Measurements from ENCODE around the gene SIX4.
"Not testable (repeated sequence)": the region's sequence is repeated elsewhere in the genome, so short reads cannot be mapped to it uniquely, and the experiment has no call there.

SIX4 gene

GRCh38 chr14:60732840-60733483, 8.8 kb upstream of the SIX4 start:
- H3K27me3 ChIP-seq (replicated peaks; ENCODE audit: control insufficient read depth, insufficient read depth, low read length): no peaks in the 10 kb centered on the region
- TF ChIP-seq CTCF (IDR thresholded peaks at IDR 0.05; ENCODE audit: insufficient read depth, low read length, poor library complexity, severe bottlenecking): no peak
- DNase-seq (ENCODE audit: extremely low read depth, insufficient read length): no peak
- no peaks in the 10 kb centered on the region for H3K36me3 ChIP-seq (ENCODE audit: control insufficient read depth, insufficient read depth, low read length)
- H3K4me3 ChIP-seq (replicated peaks; ENCODE audit: low read depth, low read length): no peak overlapping the region

GRCh38 chr14:60731291-60731690, 7.1 kb upstream of the SIX4 start:
- H3K36me3 ChIP-seq (ENCODE audit: control insufficient read depth, insufficient read depth, low read length); H3K27me3 ChIP-seq (replicated peaks; ENCODE audit: control insufficient read depth, insufficient read depth, low read length); H3K4me3 ChIP-seq (replicated peaks; ENCODE audit: low read depth, low read length); DNase-seq (ENCODE audit: extremely low read depth, insufficient read length): not testable (repeated sequence)

GRCh38 chr14:60723116-60723906, 840 bp downstream of the SIX4 start:
- Histone ChIP-seq H3K36me3 (ENCODE audit: control insufficient read depth, insufficient read depth, low read length) (no peaks in the 10 kb centered on the region), H3K4me3 (replicated peaks; ENCODE audit: low read depth, low read length) (peak overlapping the region; percentile 64), H3K27me3 (replicated peaks; ENCODE audit: control insufficient read depth, insufficient read depth, low read length) (no peaks in the 10 kb centered on the region; the same call in 1 of the 2 replicates)
- TF ChIP-seq CTCF (IDR thresholded peaks at IDR 0.05; ENCODE audit: insufficient read depth, low read length, poor library complexity, severe bottlenecking): no peak
- peak; percentile 57 for DNase-seq (ENCODE audit: extremely low read depth, insufficient read length)

GRCh38 chr14:60722357-60723115, 1.6 kb downstream of the SIX4 start:
- Histone ChIP-seq H3K36me3 (ENCODE audit: control insufficient read depth, insufficient read depth, low read length) (no peaks in the 10 kb centered on the region), H3K4me3 (replicated peaks; ENCODE audit: low read depth, low read length) (peak overlapping the region; percentile 64), H3K27me3 (replicated peaks; ENCODE audit: control insufficient read depth, insufficient read depth, low read length) (no peaks in the 10 kb centered on the region; the same call in 1 of the 2 replicates)
- TF ChIP-seq CTCF (IDR thresholded peaks at IDR 0.05; ENCODE audit: insufficient read depth, low read length, poor library complexity, severe bottlenecking): no peak
- peak; percentile 18 for DNase-seq (ENCODE audit: extremely low read depth, insufficient read length)

GRCh38 chr14:60722107-60722356, 2.1 kb downstream of the SIX4 start:
- DNase-seq (ENCODE audit: extremely low read depth, insufficient read length): no peak
- Histone ChIP-seq H3K4me3 (replicated peaks; ENCODE audit: low read depth, low read length) (peak overlapping the region; percentile 64), H3K36me3 (ENCODE audit: control insufficient read depth, insufficient read depth, low read length) (no peaks in the 10 kb centered on the region), H3K27me3 (replicated peaks; ENCODE audit: control insufficient read depth, insufficient read depth, low read length) (no peaks in the 10 kb centered on the region; the same call in 1 of the 2 replicates)
- no peak for TF ChIP-seq CTCF (IDR thresholded peaks at IDR 0.05; ENCODE audit: insufficient read depth, low read length, poor library complexity, severe bottlenecking)

All from GM06990 (cell line).